ENCODE measurements around the gene PFKL. TPM values are rescaled to one million over a fixed set of nuclear protein-coding genes. Genes with fewer than 3 reads are reported as not detected.

Gene PFKL
- total and polyA plus RNA-seq, 2 experiments from 2014 or later: 40.3 to 106 TPM

- H3K4me3 Mint-ChIP-seq: no peak overlapping the region
- Histone ChIP-seq H3F3A (replicated peaks; ENCODE audit: low read depth) (no peaks in the 10 kb centered on the region), H3K4me2 (no peak overlapping the region), H3K9me2 (ENCODE audit: insufficient read depth) (no peaks in the 10 kb centered on the region), H3K4me3 (no peak overlapping the region), H4K20me1 (replicated peaks; ENCODE audit: insufficient read depth) (no peaks in the 10 kb centered on the region), H3K4me1 (ENCODE audit: insufficient read depth) (no peaks in the 10 kb centered on the region), H3K79me2 (replicated peaks; ENCODE audit: insufficient read depth) (no peaks in the 10 kb centered on the region), H3K27me3 (ENCODE audit: insufficient read depth) (no peaks in the 10 kb centered on the region), H3K36me3 (ENCODE audit: insufficient read depth) (no peaks in the 10 kb centered on the region), H3K27ac (ENCODE audit: low read depth) (no peak overlapping the region), H2AFZ (no peak overlapping the region)
- H3K9me3 Mint-ChIP-seq: no peaks in the 10 kb centered on the region
- H3K4me1 Mint-ChIP-seq: no peaks in the 10 kb centered on the region
- peaks cover 13% of the 10 kb centered on the region for H3K27me3 Mint-ChIP-seq (ENCODE audit: insufficient read depth, low read depth, poor library complexity)
- no peak for DNase-seq (ENCODE audit: low spot score)
- no peak overlapping the region for H3K27ac Mint-ChIP-seq
- peaks cover 3% of the 10 kb centered on the region; the same call in 1 of the 3 replicates for H3K36me3 Mint-ChIP-seq (ENCODE audit: low read depth)
- no peak for ATAC-seq
- TF ChIP-seq JUNB (IDR thresholded peaks at IDR 0.05; ENCODE audit: unreplicated experiment) (no peak), EZH2 (IDR thresholded peaks at IDR 0.05; ENCODE audit: low read depth, unreplicated experiment) (no peak), POLR2AphosphoS5 (IDR thresholded peaks at IDR 0.05; ENCODE audit: low read depth) (no peak), NANOG (IDR thresholded peaks at IDR 0.05; ENCODE audit: borderline replicate concordance) (no peak), ZNF331 (CRISPR knock-in tag; IDR thresholded peaks at IDR 0.05; ENCODE audit: low read depth) (no peak), ZNF462 (CRISPR knock-in tag; IDR thresholded peaks at IDR 0.05) (no peak), EZH2phosphoT487 (IDR thresholded peaks at IDR 0.05; ENCODE audit: unreplicated experiment) (no peak), ETS1 (IDR thresholded peaks at IDR 0.05) (no peak), ZNF114 (CRISPR knock-in tag; IDR thresholded peaks at IDR 0.05) (no peak), CREB1 (CRISPR knock-in tag; IDR thresholded peaks at IDR 0.05; ENCODE audit: low read depth) (no peak), STAT1 (IDR thresholded peaks at IDR 0.05; ENCODE audit: unreplicated experiment) (no peak)
- TF ChIP-seq, protein P1, sequence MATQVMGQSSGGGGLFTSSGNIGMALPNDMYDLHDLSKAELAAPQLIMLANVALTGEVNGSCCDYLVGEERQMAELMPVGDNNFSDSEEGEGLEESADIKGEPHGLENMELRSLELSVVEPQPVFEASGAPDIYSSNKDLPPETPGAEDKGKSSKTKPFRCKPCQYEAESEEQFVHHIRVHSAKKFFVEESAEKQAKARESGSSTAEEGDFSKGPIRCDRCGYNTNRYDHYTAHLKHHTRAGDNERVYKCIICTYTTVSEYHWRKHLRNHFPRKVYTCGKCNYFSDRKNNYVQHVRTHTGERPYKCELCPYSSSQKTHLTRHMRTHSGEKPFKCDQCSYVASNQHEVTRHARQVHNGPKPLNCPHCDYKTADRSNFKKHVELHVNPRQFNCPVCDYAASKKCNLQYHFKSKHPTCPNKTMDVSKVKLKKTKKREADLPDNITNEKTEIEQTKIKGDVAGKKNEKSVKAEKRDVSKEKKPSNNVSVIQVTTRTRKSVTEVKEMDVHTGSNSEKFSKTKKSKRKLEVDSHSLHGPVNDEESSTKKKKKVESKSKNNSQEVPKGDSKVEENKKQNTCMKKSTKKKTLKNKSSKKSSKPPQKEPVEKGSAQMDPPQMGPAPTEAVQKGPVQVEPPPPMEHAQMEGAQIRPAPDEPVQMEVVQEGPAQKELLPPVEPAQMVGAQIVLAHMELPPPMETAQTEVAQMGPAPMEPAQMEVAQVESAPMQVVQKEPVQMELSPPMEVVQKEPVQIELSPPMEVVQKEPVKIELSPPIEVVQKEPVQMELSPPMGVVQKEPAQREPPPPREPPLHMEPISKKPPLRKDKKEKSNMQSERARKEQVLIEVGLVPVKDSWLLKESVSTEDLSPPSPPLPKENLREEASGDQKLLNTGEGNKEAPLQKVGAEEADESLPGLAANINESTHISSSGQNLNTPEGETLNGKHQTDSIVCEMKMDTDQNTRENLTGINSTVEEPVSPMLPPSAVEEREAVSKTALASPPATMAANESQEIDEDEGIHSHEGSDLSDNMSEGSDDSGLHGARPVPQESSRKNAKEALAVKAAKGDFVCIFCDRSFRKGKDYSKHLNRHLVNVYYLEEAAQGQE (IDR thresholded peaks at IDR 0.05; ENCODE audit: unreplicated experiment): no peak
- TF ChIP-seq, protein P2, sequence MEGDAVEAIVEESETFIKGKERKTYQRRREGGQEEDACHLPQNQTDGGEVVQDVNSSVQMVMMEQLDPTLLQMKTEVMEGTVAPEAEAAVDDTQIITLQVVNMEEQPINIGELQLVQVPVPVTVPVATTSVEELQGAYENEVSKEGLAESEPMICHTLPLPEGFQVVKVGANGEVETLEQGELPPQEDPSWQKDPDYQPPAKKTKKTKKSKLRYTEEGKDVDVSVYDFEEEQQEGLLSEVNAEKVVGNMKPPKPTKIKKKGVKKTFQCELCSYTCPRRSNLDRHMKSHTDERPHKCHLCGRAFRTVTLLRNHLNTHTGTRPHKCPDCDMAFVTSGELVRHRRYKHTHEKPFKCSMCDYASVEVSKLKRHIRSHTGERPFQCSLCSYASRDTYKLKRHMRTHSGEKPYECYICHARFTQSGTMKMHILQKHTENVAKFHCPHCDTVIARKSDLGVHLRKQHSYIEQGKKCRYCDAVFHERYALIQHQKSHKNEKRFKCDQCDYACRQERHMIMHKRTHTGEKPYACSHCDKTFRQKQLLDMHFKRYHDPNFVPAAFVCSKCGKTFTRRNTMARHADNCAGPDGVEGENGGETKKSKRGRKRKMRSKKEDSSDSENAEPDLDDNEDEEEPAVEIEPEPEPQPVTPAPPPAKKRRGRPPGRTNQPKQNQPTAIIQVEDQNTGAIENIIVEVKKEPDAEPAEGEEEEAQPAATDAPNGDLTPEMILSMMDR (conservative IDR thresholded peaks at IDR 0.05; ENCODE audit: low read depth in 2 of 2): no peak
These were observed 27.7 kb downstream of the PFKL start for GRCh38 chr21:44327603-44327974.
